Measurements from ENCODE around the gene RABGAP1L.
"Not testable (repeated sequence)": the region's sequence is repeated elsewhere in the genome, so short reads cannot be mapped to it uniquely, and the experiment has no call there.

RABGAP1L gene

DNA sequence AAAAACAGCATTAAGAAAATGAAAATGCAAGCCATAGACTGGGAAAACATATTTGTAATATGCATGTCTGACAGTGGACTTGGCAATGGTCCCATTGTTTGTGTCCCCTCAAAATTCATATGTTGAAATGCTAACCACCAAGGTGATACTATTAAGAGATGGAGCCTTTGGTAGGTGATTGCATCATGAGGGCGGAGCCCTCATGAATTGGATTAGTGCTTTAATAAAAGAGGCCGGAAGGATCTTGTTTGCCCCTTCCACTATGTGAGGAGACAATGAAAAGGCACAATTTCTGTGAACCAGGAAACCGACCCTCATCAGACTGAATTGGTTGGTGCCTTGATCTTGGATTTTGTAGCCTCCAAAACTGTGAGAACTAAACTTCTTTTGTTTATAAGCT lies 520.8 kb downstream of the RABGAP1L start:
- no peak for DNase-seq

DNA sequence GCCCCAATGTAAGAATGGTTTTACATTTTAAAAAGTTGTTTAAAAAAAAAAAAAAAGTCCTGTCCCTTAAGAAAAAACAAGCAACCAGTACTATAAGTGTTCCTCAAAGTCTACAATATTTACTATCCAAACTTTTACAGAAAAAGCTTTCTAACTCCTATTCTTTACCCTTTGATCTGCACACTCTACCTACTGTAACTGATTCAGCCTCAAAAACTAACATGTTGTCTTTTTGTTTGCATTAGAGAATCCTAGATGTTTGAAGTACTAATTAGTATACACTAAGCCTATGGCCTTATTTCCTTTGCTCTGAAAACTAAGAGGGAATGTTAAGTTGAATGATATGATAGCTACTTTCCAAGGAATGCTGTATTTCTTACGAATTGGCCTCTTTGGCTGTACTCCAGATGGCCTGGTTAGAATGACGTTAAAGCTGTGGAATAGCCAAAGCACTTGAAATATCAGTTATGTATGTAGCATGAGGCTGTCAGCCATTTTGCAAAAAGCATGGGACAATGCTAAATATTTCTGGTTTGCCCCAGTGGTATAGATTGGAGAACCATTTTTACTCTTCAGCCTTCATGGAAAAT lies 523.2 kb downstream of the RABGAP1L start:
- DNase-seq, result peak; percentile 65

DNA sequence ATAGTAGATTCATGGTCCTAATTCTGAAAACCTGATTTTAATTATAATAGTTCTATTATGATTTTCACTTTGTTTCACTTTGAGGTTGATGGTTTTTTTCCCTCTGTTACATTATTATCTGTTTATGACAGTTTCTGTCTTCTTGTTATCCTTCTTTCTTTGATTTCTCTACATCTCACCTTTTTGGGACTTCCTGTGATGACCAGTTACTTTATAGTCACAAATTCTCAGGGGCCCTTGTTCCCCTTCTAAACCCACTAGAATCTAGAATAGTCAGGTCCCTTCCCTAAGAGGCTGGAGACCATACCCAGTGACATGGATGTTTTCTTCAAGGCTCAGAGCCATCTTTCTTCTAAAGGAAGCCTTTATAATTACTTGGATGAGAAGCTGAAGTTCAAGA lies 526.9 kb downstream of the RABGAP1L start:
- DNase-seq, result no peak

DNA sequence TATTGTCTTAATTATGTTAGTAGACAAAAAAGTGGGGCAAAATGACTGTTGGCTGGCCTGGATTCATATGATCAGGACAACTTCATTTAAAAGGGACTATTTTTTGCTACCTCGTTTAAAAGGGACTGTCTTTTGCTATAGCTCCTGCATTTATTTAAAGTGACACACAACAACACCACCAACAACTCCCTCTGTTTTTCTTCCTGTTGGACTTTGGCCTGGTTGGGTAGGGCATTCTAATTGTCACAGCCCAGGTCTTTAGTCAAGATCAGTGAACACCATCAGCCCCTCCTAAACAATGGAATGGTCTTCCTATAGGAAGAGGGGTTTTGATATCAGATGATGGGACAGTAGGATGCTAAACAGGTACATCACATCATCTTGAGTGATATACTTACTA lies 530.2 kb downstream of the RABGAP1L start:
- no peak for DNase-seq

DNA sequence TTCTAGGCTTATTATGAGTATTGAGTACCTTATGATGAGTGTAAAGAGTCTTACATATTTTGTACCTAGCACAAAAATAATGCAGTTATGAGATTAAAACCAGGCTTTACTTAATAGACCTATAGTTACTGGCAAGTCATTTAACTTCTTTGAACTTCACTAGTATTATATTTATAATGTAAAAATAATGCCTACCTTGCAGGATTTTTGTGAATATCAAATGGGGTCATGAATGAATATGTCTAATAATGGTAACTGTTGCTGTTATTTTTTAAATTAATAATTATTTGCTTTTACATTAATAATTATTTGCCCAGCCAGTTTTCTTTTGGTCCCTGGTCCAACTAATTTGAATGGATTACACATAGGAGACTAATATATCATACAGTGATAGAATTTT lies 530.9 kb downstream of the RABGAP1L start:
- no peak for DNase-seq

DNA sequence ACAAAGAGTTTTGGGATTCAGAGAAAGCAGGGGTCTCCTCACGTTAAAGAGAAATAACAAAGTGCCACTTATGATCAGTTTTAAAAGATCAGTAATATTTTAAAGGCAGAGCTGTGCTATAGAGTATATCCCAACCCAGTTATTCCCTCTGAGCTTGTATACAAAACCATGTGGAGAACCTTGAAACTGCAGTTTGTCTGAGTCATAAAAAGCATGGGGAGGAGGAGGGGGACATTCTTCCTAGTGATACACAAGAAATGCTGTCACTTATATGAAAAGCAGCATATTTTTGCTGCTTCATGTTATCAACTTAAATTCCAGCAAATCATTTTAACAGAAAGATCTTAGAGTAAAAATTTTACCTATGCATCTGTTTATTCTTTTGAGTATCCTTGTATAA lies 533.0 kb downstream of the RABGAP1L start:
- DNase-seq, result peak; percentile 46

DNA sequence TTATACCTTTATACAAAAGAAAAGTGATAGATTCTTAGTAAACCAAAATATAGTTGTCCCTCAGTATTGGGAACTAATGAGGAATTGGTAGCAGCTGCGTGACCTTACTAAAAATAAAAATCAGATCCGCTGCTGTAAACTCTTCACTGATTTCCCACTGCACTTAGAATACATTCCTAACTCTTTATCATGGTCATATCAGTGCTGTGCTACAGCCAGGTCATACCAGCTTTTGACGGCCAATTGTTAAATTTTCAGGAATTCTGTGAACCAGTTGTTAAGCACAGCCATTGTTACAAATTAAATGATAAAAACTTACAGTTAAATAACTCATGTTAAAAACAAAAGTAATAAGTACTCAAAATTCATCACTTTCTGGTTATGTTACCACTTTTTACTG lies 533.8 kb downstream of the RABGAP1L start:
- DNase-seq, result no peak

DNA sequence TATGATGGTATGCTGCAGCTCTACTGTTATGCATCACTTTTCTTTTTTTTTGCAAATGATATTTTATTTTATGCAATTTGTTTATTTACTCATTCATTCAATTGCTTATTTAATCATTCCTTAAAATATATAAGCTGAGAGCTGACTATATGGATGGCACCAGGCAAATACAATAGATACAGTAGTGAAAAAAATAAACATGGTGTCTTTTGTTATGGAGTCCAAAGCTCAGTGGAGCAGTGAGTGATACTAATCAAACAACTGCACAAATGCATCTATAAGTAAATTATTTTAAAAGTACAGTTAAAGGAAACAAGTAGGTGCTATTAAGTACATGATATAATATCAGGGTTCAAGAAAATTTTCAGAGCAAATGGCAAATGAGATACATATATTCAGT lies 534.2 kb downstream of the RABGAP1L start:
- not testable (repeated sequence) for DNase-seq

DNA sequence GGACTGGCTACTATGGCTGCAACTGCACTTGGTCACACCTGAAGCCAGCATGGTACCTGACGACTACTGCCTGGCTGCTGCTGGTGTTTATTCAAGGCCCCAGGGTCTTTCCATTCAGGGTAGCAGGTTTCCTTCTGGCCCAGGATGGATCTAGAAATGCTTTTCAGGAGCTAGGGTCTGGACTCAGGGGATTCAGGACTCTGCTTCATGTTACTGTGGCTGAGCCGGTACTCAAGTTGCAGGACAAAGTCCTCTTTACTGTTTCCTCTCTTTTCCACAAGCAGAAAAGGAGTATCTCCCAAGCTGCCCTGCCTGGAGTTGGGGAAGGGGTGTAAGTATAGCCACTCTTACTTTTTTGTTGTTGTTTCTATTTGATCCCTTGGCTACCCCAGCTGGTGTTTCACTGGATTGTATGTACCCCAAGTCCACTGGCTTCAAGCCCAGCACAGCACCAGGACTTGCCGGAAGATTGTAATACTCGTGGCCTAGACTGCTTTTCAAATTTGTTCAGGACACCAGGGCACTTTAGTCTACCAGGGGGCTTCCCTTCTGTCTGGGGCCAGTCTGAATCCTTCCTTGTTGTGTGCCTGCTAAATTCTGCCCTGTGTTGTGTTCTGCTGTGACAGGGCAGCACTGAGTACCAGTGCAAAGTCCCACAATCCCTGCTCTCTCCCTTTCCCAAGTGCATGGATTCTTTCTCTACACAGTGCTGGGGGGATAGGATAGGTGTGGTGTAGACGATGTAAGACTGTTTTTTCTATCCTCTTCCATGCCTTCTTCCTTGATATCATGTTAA lies 536.9 kb downstream of the RABGAP1L start:
- no peak for DNase-seq

DNA sequence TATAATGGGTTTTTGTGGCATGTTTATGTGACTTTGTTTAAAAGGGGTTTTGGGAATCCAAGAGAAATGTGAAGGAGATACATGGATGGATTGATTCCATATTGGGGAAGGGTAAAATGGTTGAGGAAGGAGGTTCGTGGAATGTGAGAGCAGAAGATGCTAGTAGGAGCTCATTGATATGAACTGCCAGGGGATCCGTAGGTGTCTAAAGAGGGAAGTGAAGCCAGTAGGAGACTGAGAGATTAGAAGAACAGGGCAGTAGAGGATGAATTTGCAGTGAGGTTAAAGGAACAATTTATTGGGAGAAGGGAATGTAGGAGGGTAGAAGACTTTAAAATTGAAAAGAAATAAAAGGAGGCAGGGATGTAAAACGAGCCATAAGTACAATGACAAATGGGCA lies 541.0 kb downstream of the RABGAP1L start:
- no peak for DNase-seq

DNA sequence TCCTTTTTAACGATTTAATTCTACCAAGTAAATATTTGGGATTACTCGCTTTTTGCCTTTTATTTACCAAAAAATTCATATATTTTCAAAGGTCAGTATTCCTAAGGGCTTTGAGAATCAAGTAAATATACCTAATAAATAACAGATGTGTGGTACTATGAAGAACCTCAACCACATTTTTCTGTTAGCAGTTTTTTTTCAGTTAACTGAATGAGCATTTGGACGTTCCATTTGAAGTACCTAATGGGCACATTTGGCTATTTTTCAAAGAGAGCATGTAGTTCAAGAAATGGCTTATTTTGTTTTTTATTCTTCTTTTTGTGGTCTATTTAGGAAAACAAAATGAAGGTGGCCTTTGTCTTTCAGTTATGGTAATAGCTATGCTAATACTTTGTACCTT lies 541.5 kb downstream of the RABGAP1L start:
- DNase-seq, result peak; percentile 6

DNA sequence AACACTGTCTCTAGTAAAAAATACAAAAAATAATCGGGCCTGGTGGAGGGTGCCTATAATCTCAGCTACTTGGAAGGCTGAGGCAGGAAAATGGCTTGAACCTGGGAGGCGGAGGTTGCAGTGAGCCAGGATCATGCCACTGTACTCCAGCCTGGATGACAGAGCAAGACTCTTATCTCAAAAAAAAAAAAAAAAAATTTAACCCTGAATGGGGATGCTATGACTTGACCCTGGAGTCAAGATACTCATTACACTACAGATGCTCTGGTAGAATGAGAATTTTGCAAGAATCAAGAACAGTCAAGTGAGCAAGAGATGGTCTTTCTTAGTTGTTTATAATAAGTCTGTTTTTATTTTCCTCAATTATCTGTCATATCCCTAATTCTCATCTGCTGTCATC lies 542.2 kb downstream of the RABGAP1L start:
- DNase-seq, result no peak

DNA sequence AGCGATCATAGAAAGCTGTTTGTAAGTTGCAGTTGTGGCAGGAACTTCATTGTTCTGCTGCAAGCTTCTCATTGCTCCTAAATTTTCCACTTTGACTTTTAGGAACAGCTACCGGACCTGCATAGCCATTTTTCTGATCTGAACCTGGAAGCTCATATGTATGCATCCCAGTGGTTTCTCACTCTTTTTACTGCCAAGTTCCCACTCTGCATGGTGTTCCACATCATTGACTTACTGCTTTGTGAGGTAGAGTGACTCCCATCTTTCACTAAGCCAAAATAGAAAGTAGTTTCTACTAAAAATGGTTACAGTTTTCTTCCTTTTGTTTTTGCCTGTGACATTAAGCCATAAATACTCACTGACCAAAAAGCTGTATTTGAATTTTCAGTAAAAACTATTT lies 542.7 kb downstream of the RABGAP1L start:
- no peak for DNase-seq

DNA sequence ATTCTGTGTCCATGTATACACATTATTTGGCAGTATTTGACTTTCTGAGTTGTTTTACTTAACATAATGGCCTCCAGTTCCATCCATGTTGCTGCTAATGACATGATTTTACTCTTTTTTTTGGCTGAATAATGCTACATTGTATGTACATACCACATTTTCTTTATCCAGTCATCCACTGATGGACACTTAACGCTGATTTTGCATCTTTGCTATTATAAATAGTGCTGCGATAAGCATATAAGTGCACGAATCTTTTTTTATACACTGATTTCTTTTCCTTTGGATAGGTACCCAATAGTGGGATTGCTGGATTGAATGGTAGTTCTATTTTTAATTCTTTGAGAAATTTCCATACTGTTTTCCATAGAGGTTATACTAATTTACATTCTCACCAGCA lies 544.0 kb downstream of the RABGAP1L start:
- no peak for DNase-seq

DNA sequence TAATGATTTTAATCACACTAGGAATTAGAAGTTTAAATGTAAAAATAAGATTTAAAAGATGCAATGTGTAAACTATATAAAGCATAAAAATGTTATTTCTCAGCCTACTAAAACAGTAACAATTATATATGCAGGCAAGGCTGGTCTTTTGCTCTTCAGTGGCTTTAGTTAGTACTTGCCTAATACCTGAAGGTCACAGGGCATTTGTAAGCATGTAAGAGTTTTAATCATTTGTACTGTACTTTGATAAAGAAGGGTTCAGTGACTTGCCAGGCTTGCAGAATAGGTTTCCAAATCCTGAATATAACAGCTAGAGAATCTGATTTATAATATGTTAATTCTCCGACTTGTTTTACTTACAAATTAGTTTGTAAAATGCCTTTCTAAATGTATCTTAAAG lies 545.0 kb downstream of the RABGAP1L start:
- DNase-seq, result no peak

DNA sequence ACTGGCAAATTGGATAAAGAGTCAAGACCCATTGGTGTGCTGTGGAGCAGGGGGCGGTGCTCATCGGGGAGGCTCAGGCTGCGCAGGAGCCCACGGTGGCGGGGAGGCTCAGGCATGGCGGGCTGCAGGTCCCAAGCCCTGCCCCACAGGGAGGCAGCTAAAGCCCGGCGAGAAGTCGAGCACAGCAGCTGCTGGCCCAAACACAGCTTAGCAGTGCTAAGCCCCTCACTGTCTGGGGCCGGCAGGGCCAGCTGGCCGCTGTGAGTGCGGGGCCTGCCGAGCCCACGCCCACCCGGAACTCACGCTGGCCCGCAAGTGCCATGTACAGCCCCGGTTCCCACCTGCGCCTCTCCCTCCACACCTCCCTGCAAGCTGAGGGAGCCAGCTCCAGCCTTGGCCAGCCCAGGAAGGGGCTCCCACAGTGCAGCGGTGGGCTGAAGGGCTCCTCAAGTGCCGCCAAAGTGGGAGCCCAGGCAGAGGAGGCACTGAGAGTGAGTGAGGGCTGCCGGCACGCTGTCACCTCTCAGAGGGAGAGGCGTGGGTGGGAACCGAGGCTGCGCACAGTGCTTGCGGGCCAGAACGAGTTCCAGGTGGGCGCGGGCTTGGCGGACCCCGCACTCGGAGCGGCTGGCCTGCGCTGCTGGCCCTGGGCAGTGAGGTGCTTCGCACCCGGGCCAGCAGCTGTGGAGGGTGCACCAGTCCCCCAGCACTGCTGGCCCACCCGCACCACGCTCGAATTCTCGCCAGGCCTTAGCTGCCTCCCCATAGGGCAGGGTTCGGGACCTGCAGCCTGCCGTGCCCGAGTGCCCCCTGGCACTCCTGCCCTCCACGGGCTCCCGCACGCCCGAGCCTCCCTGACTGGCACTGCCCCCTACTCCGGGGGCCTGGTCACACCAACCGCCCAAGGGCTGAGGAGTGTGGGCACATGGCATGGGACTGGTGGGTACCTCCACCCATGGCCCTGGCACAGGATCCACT lies 551.8 kb downstream of the RABGAP1L start:
- DNase-seq, result no peak

DNA sequence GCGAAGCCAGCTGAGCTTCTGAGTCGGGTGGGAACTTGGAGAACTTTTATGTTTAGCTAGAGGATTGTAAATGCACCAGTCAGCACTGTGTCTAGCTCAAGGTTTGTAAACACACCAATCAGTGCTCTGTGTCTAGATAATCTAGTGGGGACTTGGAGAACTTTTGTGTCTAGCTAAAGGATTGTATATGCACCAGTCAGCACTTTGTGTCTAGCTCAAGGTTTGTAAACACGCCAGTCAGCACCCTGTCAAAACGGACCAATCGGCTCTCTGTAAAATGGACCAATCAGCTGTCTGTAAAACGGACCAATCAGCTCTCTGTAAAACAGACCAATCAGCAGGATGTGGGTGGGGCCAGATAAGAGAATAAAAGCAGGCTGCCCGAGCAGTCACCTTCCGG lies 552.5 kb downstream of the RABGAP1L start:
- not testable (repeated sequence) for DNase-seq

DNA sequence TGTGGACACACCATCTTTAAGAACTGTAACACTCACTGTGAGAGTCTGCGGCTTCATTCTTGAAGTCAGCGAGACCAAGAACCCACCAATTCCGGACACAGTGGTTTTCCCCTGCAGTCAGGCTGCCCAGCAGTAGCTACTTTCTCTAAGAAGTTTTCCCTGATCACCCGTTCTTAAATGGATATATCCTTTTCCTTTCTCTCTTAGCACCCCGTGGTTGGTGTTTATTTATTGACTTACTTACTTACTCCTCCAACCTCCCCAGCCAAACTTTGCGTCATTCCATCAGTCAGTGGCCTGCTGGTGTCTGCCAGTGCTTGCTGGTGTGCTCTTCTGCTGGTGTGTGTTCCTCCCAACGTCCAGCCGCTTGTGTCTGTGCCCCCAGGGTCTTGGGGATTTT lies 553.2 kb downstream of the RABGAP1L start:
- DNase-seq, result no peak

DNA sequence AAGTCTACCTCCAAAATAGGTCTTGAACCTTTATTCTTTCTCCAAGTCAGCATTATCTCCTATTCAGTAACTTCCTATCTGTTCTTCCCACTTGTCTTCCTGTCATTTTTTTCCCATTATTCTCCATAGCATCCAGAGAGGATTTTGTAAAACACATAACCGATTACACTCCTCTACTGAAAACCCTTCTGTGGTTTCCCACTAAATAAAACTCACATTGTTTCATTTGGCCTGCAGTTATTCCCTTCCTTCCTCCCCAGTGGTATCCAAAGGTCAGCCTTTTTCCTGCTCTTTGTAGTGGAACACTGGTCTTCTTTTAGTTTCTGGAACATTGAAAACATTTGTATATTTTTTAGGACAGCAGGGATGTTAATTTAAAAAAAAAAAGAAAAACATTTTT lies 554.5 kb downstream of the RABGAP1L start:
- no peak for DNase-seq

DNA sequence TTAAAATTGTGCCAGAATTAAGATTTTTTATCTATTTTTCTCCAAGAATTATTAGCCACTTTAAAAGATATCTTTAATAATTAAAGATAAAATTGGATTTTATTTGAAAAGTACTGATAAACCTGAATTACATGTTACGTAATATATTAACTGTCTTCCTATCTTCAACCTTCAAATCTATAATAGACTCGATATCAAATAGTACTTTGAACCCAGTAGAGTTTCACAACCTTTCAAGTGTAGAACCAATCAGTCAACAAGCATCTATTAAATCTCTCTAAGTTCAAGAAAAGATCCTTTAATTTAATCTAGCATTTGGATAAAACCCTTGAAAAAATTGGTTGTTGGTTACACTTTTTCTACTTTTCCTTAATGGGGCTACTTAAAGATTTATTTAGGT lies 559.9 kb downstream of the RABGAP1L start:
- DNase-seq, result no peak

DNA sequence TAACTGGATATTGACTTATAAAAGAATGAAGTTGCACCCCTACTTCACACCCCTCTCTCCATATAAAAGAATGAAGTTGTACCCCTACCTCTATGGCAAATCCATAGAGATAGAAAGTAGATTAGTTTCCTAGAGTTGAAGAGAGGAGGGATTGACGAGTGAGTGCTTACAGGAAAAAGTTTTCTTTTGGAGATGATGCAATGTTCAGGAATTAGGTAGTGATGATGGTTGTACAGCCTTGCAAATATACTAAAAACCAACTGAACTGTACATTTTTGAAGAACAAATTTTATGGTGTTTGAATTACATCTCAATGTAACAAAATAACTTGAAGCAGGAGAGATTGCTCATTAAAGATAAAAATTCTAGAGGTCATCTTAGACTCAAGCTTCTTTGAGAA lies 561.3 kb downstream of the RABGAP1L start:
- no peak for DNase-seq

DNA sequence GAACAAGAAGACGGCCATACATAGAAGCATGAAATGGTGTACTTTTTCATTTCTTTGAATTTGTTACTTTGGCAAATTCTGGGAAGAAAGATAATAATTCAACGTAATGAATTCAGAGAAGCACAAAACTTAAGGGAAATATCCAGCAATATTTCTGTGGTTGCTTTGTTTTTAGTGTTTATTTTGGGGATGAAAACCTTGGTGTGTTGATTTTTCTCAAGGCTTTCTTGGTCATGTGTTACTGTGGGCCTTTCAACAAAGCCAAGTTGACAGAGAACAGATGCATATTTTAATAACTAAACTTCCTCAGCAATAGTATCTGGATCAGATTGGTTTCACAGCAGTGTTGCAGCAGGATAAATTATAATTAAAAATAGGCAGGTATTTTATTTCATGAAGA lies 561.9 kb downstream of the RABGAP1L start:
- DNase-seq, result no peak

DNA sequence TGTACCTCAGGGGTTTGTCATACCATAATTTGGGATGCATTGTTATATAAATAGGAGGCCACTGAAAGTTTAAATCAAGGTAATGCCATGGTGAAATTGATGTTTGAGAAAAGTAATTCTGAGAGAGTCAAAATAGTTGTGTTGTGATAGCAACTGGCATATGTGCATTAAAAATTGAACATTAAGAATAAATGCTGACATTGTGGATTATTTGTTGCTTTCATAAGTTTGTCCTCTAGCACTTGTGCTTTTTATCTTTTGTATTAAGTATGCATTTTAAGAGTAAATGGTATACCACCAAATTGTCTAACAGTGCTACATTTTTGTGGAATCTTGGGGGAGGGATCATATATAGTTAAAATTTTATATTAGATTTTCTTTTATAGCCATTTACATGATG lies 564.5 kb downstream of the RABGAP1L start:
- no peak for DNase-seq

Data from fibroblast of skin of back (primary cell).